Parathyroid adenoma (tissue), 2 donors: ENCODE data around the gene C17orf113.

ENCODE experiments used
- H2AFZ ChIP-seq: fragments of 300-600 bp; sonication (generic); one replicate; pipeline ENCODE4 v1.7.0; 2017; ENCODE audit warnings: antibody characterized with exemption, mild to moderate bottlenecking
- H3K27ac ChIP-seq: fragments of 300-600 bp; sonication (generic); one replicate; pipeline ENCODE4 v1.7.0; 2017
- H3K27me3 ChIP-seq: fragments of 300-600 bp; sonication (generic); one replicate; pipeline ENCODE4 v1.7.0; 2017; ENCODE audit warnings: low read length; ENCODE audit not compliant: control insufficient read depth, insufficient read depth
- H3K36me3 ChIP-seq: fragments of 300-600 bp; sonication (generic); one replicate; pipeline ENCODE4 v1.7.0; 2017; ENCODE audit warnings: low read length; ENCODE audit not compliant: control insufficient read depth, insufficient read depth
- H3K4me1 ChIP-seq: fragments of 300-600 bp; sonication (generic); one replicate; pipeline ENCODE4 v1.7.0; 2017; ENCODE audit warnings: control low read depth
- H3K4me2 ChIP-seq: fragments of 300-600 bp; sonication (generic); one replicate; pipeline ENCODE4 v1.7.0; 2017; ENCODE audit warnings: low read length
- H3K4me3 ChIP-seq: fragments of 300-600 bp; sonication (generic); one replicate; pipeline ENCODE4 v1.7.0; 2017; ENCODE audit warnings: low read depth, low read length
- H3K79me2 ChIP-seq: fragments of 300-600 bp; sonication (generic); one replicate; pipeline ENCODE4 v1.7.0; 2017; ENCODE audit warnings: control low read depth
- H3K9ac ChIP-seq: fragments of 300-600 bp; sonication (generic); one replicate; pipeline ENCODE4 v1.7.0; 2017; ENCODE audit warnings: mild to moderate bottlenecking
- H3K9me3 ChIP-seq: fragments of 300-600 bp; sonication (generic); one replicate; pipeline ENCODE4 v1.7.0; 2017; ENCODE audit warnings: low read length; ENCODE audit not compliant: control insufficient read depth
- TF ChIP-seq, protein P1 (sequence below): fragments of 300-600 bp; sonication (generic); IDR thresholded peaks from one replicate; pipeline ENCODE4 v1.7.0; 2017; ENCODE audit warnings: antibody characterized with exemption, mild to moderate bottlenecking
- donor health status: primary hyperparathyroidism.

C17orf113 gene

GRCh38 chr17:42045719-42046118 is 4.7 kb downstream of the C17orf113 start:
- no peaks in the 10 kb centered on the region for H3K36me3 ChIP-seq
- H3K4me3 ChIP-seq = no peak overlapping the region
- no peak overlapping the region for H2AFZ ChIP-seq
- no peaks in the 10 kb centered on the region for H3K79me2 ChIP-seq
- TF ChIP-seq, protein P1, sequence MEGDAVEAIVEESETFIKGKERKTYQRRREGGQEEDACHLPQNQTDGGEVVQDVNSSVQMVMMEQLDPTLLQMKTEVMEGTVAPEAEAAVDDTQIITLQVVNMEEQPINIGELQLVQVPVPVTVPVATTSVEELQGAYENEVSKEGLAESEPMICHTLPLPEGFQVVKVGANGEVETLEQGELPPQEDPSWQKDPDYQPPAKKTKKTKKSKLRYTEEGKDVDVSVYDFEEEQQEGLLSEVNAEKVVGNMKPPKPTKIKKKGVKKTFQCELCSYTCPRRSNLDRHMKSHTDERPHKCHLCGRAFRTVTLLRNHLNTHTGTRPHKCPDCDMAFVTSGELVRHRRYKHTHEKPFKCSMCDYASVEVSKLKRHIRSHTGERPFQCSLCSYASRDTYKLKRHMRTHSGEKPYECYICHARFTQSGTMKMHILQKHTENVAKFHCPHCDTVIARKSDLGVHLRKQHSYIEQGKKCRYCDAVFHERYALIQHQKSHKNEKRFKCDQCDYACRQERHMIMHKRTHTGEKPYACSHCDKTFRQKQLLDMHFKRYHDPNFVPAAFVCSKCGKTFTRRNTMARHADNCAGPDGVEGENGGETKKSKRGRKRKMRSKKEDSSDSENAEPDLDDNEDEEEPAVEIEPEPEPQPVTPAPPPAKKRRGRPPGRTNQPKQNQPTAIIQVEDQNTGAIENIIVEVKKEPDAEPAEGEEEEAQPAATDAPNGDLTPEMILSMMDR = no peak
- no peak overlapping the region for H3K27ac ChIP-seq
- H3K4me1 ChIP-seq = peaks cover 4% of the 10 kb centered on the region
- no peak overlapping the region for H3K4me2 ChIP-seq
- no peaks in the 10 kb centered on the region for H3K9me3 ChIP-seq
- H3K9ac ChIP-seq = no peak overlapping the region
- H3K27me3 ChIP-seq = no peaks in the 10 kb centered on the region

DNA sequence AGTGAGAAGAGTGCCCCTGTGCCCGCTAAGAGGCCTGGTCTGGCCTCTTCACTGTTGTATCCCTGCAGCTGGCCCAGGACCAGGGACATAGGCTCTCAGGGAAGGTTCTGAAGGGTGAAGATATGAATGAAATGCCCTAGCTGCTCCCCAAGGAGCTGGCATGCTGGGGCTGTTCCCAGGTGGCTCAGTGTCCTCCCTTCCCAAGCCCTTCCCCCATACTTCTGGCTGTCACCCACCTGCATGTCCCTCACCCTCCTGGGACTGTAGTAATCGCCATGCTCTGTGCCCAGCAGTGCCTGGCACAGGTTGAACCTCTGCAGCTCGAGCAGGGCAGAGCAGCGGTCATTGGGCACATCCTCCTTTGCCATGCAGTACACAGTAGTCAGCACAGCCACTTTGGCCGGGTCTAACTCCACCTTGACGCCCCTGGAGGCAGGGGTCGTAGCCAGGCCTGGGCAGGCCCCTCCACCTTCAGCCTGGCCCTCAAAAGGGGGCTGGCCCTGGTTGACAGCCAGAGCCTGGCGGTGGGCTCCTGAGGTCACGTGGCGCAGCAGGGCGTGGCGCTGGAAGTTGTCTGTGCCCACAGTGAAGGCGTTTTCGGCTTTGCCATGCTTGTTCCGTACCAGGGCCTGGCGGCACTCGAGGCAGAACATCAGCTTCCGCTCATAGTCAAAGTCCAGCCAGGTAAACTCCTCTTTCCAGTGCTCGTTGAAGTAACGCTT is 7.6 kb downstream of the C17orf113 start:
- no peak overlapping the region for H2AFZ ChIP-seq
- H3K27me3 ChIP-seq = no peaks in the 10 kb centered on the region
- TF ChIP-seq, protein P1 = no peak
- H3K4me1 ChIP-seq = no peaks in the 10 kb centered on the region
- H3K9me3 ChIP-seq = no peaks in the 10 kb centered on the region
- H3K36me3 ChIP-seq = no peaks in the 10 kb centered on the region
- H3K9ac ChIP-seq = no peak overlapping the region
- no peak overlapping the region for H3K4me2 ChIP-seq
- no peak overlapping the region for H3K4me3 ChIP-seq
- H3K27ac ChIP-seq = no peak overlapping the region
- H3K79me2 ChIP-seq = no peaks in the 10 kb centered on the region

GRCh38 chr17:42041619-42042018 is 8.8 kb downstream of the C17orf113 start:
- H3K4me1 ChIP-seq = no peaks in the 10 kb centered on the region
- H3K9ac ChIP-seq = no peak overlapping the region
- no peaks in the 10 kb centered on the region for H3K9me3 ChIP-seq
- H3K27ac ChIP-seq = no peak overlapping the region
- H3K36me3 ChIP-seq = no peaks in the 10 kb centered on the region
- H3K4me2 ChIP-seq = no peak overlapping the region
- no peak overlapping the region for H3K4me3 ChIP-seq
- no peaks in the 10 kb centered on the region for H3K27me3 ChIP-seq
- TF ChIP-seq, protein P1 = no peak
- H3K79me2 ChIP-seq = no peaks in the 10 kb centered on the region
- no peak overlapping the region for H2AFZ ChIP-seq

DNA sequence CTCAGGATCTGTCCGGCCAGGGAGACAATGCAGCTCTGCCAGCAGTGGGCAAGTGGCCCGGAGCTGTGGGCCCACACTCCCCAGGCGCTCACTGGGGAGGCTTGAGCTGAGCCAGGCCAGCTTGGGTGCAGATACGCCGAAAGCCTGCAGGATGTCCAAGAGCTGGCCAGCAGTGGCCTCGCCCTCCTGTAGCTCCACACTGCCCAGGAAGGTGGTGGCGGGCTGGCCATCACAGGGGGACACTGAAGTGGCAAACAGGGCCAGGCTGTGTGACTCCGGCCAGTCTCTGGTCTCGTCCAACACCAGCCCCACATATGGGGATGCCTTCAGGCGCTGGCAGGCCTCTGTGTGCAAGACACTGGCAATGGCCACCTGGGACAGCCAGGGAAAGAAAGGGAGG is 9.6 kb downstream of the C17orf113 start:
- H3K4me2 ChIP-seq = no peak overlapping the region
- no peak overlapping the region for H3K9ac ChIP-seq
- no peaks in the 10 kb centered on the region for H3K79me2 ChIP-seq
- TF ChIP-seq, protein P1 = no peak
- no peak overlapping the region for H3K4me3 ChIP-seq
- no peaks in the 10 kb centered on the region for H3K9me3 ChIP-seq
- H3K27ac ChIP-seq = no peak overlapping the region
- H3K4me1 ChIP-seq = no peaks in the 10 kb centered on the region
- H3K36me3 ChIP-seq = no peaks in the 10 kb centered on the region
- no peak overlapping the region for H2AFZ ChIP-seq
- H3K27me3 ChIP-seq = no peaks in the 10 kb centered on the region
